GM12878 (cell line): Measurements from ENCODE around the gene COPS3. TPM values are rescaled to one million over a fixed set of nuclear protein-coding genes. Genes with fewer than 3 reads are reported as not detected.

Source experiments
- CHD2 ChIP-seq: IDR thresholded peaks from 2 replicates; pipeline ENCODE4 v1.6.1; 2011; ENCODE audit warnings: low read depth, low read length, improper control_type of control experiment, borderline replicate concordance
- E2F4 ChIP-seq: IDR thresholded peaks from 2 replicates; pipeline ENCODE4 v1.6.1; 2012; ENCODE audit warnings: low read depth, low read length, improper control_type of control experiment
- ESRRA ChIP-seq: IDR thresholded peaks from 2 replicates; pipeline ENCODE4 v1.6.1; 2012; ENCODE audit warnings: mild to moderate bottlenecking, low read length, improper control_type of control experiment
- FOXM1 ChIP-seq: IDR thresholded peaks from 2 replicates; pipeline ENCODE4 v1.6.1; 2012; ENCODE audit warnings: low read depth, mild to moderate bottlenecking, inconsistent platforms, low read length, moderate library complexity
- HDAC6 ChIP-seq: fragments of 200-600 bp; sonication (generic); IDR thresholded peaks from one replicate; pipeline ENCODE4 v1.8.0; 2017; ENCODE audit warnings: antibody characterized with exemption; ENCODE audit not compliant: unreplicated experiment
- HSF1 ChIP-seq: fragments of 150-350 bp; IDR thresholded peaks from 2 replicates; pipeline ENCODE4 v1.6.1; 2014; ENCODE audit warnings: mild to moderate bottlenecking, low read depth, low read length
- IRF3 ChIP-seq: fragments of 450-650 bp; IDR thresholded peaks from 2 replicates; pipeline ENCODE4 v1.6.1; 2014; ENCODE audit warnings: mild to moderate bottlenecking
- KLF5 ChIP-seq: fragments of 450-650 bp; IDR thresholded peaks from 2 replicates; pipeline ENCODE4 v1.6.1; 2014; ENCODE audit warnings: mild to moderate bottlenecking; ENCODE audit not compliant: partially characterized antibody
- MYB ChIP-seq: fragments of 150-350 bp; IDR thresholded peaks from 2 replicates; pipeline ENCODE4 v1.6.1; 2014; ENCODE audit warnings: mild to moderate bottlenecking, low read depth, low read length, borderline replicate concordance
- NBN ChIP-seq: fragments of 450-650 bp; IDR thresholded peaks from 2 replicates; pipeline ENCODE4 v1.6.1; 2016
- PAX8 ChIP-seq: fragments of 450-650 bp; IDR thresholded peaks from 2 replicates; pipeline ENCODE4 v1.6.1; 2017; ENCODE audit warnings: mild to moderate bottlenecking, moderate library complexity
- POLR2A ChIP-seq: IDR thresholded peaks from 2 replicates; pipeline ENCODE4 v1.6.1; 2011; ENCODE audit warnings: low read depth, mild to moderate bottlenecking, low read length
- RBBP5 ChIP-seq: fragments of 200-600 bp; sonication (generic); conservative IDR thresholded peaks from 2 replicates; pipeline ENCODE4 v1.6.1; 2016
- RCOR1 ChIP-seq: conservative IDR thresholded peaks from 2 replicates; pipeline ENCODE4 v1.6.1; 2012; ENCODE audit warnings: low read depth, low read length, improper control_type of control experiment
- SP1 ChIP-seq: IDR thresholded peaks from one replicate; pipeline ENCODE4 v1.6.1; 2011; ENCODE audit warnings: low read depth, low read length
- SRF ChIP-seq, 2 experiments: IDR thresholded peaks; 2 replicates each; pipeline ENCODE4 v1.6.1; 2011; ENCODE audit warnings: low read depth in 2 of 2, low read length in 2 of 2, mild to moderate bottlenecking in 1 of 2, moderate library complexity in 1 of 2
- SUZ12 ChIP-seq: fragments of 200-600 bp; sonication (generic); IDR thresholded peaks from one replicate; pipeline ENCODE4 v1.6.1; 2018; ENCODE audit warnings: antibody characterized with exemption, mild to moderate bottlenecking; ENCODE audit not compliant: unreplicated experiment
- TCF12 ChIP-seq: IDR thresholded peaks from 2 replicates; pipeline ENCODE4 v1.6.1; 2011; ENCODE audit warnings: low read depth, mild to moderate bottlenecking, low read length
- ZBTB11 ChIP-seq: fragments of 450-650 bp; formaldehyde crosslinking; IDR thresholded peaks from 2 replicates; pipeline ENCODE4 v1.5.0; 2022; ENCODE audit warnings: mild to moderate bottlenecking, missing genetic modification characterization
- ZBTB40 ChIP-seq: fragments of 450-650 bp; IDR thresholded peaks from 2 replicates; pipeline ENCODE4 v1.6.1; 2016; ENCODE audit warnings: mild to moderate bottlenecking, moderate library complexity, borderline replicate concordance
- polyA plus RNA-seq, 11 experiments: library from polyadenylated mRNA; depleted of rRNA in 4 of 11; unstranded in 6 of 11; stranded (reverse) in 5 of 11; fragments of >200 nt; fragmentation: Nextera tagmentation in 4 of 11; fragmentation: Illumina TruSeq in 1 of 11; extraction: Ambion mirVana in 4 of 11; extraction: Trizol in 1 of 11; gene quantifications; 1 replicate in 1 of 11; 2 replicates in 10 of 11; pipeline versions ENCODE4 v1.2.1 to v1.2.3, GENCODE V29; 2011 to 2016; ENCODE audit warnings: inconsistent platforms in 2 of 11, missing spikeins in 2 of 11, low read depth in 1 of 11
- total RNA-seq, 4 experiments: library from RNA; depleted of rRNA in 3 of 4; stranded (reverse); fragments of >200 nt in 3 of 4; fragmentation: Illumina TruSeq in 1 of 4; extraction: Trizol in 1 of 4; gene quantifications; 2 replicates each; pipeline versions ENCODE4 v1.2.1 to v1.2.3, GENCODE V29; 2013 to 2021

The COPS3 gene
- total and polyA plus RNA-seq, 10 of the 15 experiments (the other 5 are each of a cell fraction or from before 2014, with no cell fraction given): 99.7 to 187 (median 133) TPM

- TF ChIP-seq IRF3 (no peak), SP1 (peak; percentile 90), CHD2 (peak; percentile 35; the same call in 1 of the 2 replicates), FOXM1 (no peak), HDAC6 (peak; percentile 1), MYB (no peak), SUZ12 (no peak), HSF1 (no peak), KLF5 (peak; percentile 55), TCF12 (0 out of 2 replicates have a peak, but pooled peaks have one; percentile 20), ESRRA (no peak), ZBTB11 (CRISPR knock-in tag) (no peak), RBBP5 (no peak), PAX8 (no peak), SRF (IDR thresholded peaks at IDR 0.05; ENCODE audit: low read depth in 2 of 2, low read length in 2 of 2) (no peak), RCOR1 (no peak), E2F4 (no peak), ZBTB40 (no peak), NBN (no peak), POLR2A (peak; percentile 86)
Measured at GRCh38 chr17:17206124-17206912, 74.7 kb downstream of the COPS3 start, which contains the start of gene PLD6 (continued).
